Stomach (tissue), 4 donors: ENCODE measurements around the gene IQSEC3.

Experiments
- POLR2A ChIP-seq, 4 donors: fragments of 450-650 bp; IDR thresholded peaks; one replicate each; pipeline ENCODE4 v1.6.1; 2016; ENCODE audit warnings: antibody characterized with exemption in 4 of 4, control low read depth in 2 of 4, mild to moderate bottlenecking in 1 of 4, moderate library complexity in 1 of 4
- TF ChIP-seq, protein P1 (sequence below), 7 experiments: fragments of 450-650 bp in 4 of 7; fragments of 200-600 bp in 3 of 7; sonication (generic) in 3 of 7; IDR thresholded peaks; one replicate each; pipeline ENCODE4 v1.5.1; 2016 to 2019; ENCODE audit warnings: antibody characterized with exemption in 7 of 7, control low read depth in 2 of 7, mild to moderate bottlenecking in 1 of 7

GRCh38 chr12:220491-220890 is 153.9 kb downstream of the IQSEC3 start:
- TF ChIP-seq, protein P1, sequence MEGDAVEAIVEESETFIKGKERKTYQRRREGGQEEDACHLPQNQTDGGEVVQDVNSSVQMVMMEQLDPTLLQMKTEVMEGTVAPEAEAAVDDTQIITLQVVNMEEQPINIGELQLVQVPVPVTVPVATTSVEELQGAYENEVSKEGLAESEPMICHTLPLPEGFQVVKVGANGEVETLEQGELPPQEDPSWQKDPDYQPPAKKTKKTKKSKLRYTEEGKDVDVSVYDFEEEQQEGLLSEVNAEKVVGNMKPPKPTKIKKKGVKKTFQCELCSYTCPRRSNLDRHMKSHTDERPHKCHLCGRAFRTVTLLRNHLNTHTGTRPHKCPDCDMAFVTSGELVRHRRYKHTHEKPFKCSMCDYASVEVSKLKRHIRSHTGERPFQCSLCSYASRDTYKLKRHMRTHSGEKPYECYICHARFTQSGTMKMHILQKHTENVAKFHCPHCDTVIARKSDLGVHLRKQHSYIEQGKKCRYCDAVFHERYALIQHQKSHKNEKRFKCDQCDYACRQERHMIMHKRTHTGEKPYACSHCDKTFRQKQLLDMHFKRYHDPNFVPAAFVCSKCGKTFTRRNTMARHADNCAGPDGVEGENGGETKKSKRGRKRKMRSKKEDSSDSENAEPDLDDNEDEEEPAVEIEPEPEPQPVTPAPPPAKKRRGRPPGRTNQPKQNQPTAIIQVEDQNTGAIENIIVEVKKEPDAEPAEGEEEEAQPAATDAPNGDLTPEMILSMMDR (IDR thresholded peaks at IDR 0.05): no peak
- no peak for TF ChIP-seq POLR2A (IDR thresholded peaks at IDR 0.05)
